Hepatocyte (in vitro differentiated cells): ENCODE results near the gene RASGRP3. TPM values are rescaled to one million over a fixed set of nuclear protein-coding genes. Genes with fewer than 3 reads are reported as not detected.

Source experiments
- DNase-seq: peaks from one replicate; pipeline ENCODE4 v3.0.0-alpha.2; 2016; ENCODE audit warnings: low spot score
- H2AFZ ChIP-seq: fragments of 200-600 bp; sonication (generic); 2 replicates; pipeline ENCODE4 v1.6.0; 2016; ENCODE audit warnings: antibody characterized with exemption, mild to moderate bottlenecking
- H3K27ac ChIP-seq: fragments of 200-600 bp; sonication (generic); 2 replicates; pipeline ENCODE4 v1.5.1; 2016; ENCODE audit warnings: mild to moderate bottlenecking
- H3K27me3 ChIP-seq: fragments of 200-600 bp; sonication (generic); 2 replicates; pipeline ENCODE4 v1.6.1; 2016
- H3K36me3 ChIP-seq: fragments of 200-600 bp; sonication (generic); replicated peaks from 2 replicates; pipeline ENCODE4 v1.5.1; 2016; ENCODE audit warnings: low read depth; ENCODE audit not compliant: insufficient read depth
- H3K4me1 ChIP-seq: fragments of 200-600 bp; sonication (generic); 2 replicates; pipeline ENCODE4 v1.5.1; 2016; ENCODE audit warnings: mild to moderate bottlenecking, moderate library complexity; ENCODE audit not compliant: insufficient read depth
- H3K4me2 ChIP-seq: fragments of 200-600 bp; sonication (generic); 2 replicates; pipeline ENCODE4 v1.6.0; 2016
- H3K4me3 ChIP-seq: fragments of 200-600 bp; sonication (generic); 2 replicates; pipeline ENCODE4 v1.5.1; 2016; ENCODE audit warnings: mild to moderate bottlenecking
- H3K79me2 ChIP-seq: fragments of 200-600 bp; sonication (generic); 2 replicates; pipeline ENCODE4 v1.6.0; 2017; ENCODE audit warnings: mild to moderate bottlenecking
- H3K9me2 ChIP-seq: fragments of 200-600 bp; sonication (generic); replicated peaks from 2 replicates; pipeline ENCODE4 v1.6.0; 2017; ENCODE audit warnings: mild to moderate bottlenecking; ENCODE audit not compliant: insufficient read depth
- H3K9me3 ChIP-seq: fragments of 200-600 bp; sonication (generic); 2 replicates; pipeline ENCODE4 v1.5.1; 2016; ENCODE audit warnings: low read depth, mild to moderate bottlenecking
- H4K20me1 ChIP-seq: fragments of 200-600 bp; sonication (generic); 2 replicates; pipeline ENCODE4 v1.6.0; 2016; ENCODE audit warnings: mild to moderate bottlenecking; ENCODE audit not compliant: insufficient read depth, poor library complexity, severe bottlenecking
- CTCF ChIP-seq: fragments of 200-600 bp; sonication (generic); IDR thresholded peaks from 2 replicates; pipeline ENCODE4 v1.5.1; 2016; ENCODE audit warnings: antibody characterized with exemption, mild to moderate bottlenecking; ENCODE audit not compliant: poor library complexity
- EZH2 ChIP-seq: fragments of 200-600 bp; sonication (generic); IDR thresholded peaks from 2 replicates; pipeline ENCODE4 v1.6.1; 2016; ENCODE audit warnings: antibody characterized with exemption, mild to moderate bottlenecking, borderline replicate concordance
- EZH2phosphoT487 ChIP-seq: fragments of 200-600 bp; sonication (generic); IDR thresholded peaks from one replicate; pipeline ENCODE4 v1.6.1; 2018; ENCODE audit warnings: antibody characterized with exemption, mild to moderate bottlenecking, low read depth, moderate library complexity; ENCODE audit not compliant: unreplicated experiment, severe bottlenecking
- WGBS: methylation state at CpG from one replicate; pipeline ENCODE4 v1.1.6; 2016; ENCODE audit warnings: low lambda C conversion rate; ENCODE audit errors: missing lambda C conversion rate; 5-methylcytosine and 5-hydroxymethylcytosine counted together
- polyA plus RNA-seq: library from polyadenylated mRNA; unstranded; fragments of >200 nt; fragmentation: Nextera tagmentation; extraction: Ambion mirVana; gene quantifications from 2 replicates; pipeline ENCODE4 v1.2.1, GENCODE V29; 2016
- total RNA-seq: library from RNA; depleted of rRNA; stranded (reverse); fragments of >200 nt; gene quantifications from 2 replicates; pipeline ENCODE4 v1.2.3, GENCODE V29; 2014

The RASGRP3 gene
- total and polyA plus RNA-seq, 2 experiments from 2014 or later = 1.7 to 8.6 TPM

- no peak overlapping the region for H3K27ac ChIP-seq
- WGBS = 85% methylated on average over 3 of the region's 3 CpGs
- no peak for DNase-seq
- H2AFZ ChIP-seq = no peak overlapping the region
- no peaks in the 10 kb centered on the region for H3K4me1 ChIP-seq
- no peak overlapping the region for H3K4me3 ChIP-seq
- H3K27me3 ChIP-seq = no peaks in the 10 kb centered on the region
- H4K20me1 ChIP-seq = no peaks in the 10 kb centered on the region
- H3K9me3 ChIP-seq = no peaks in the 10 kb centered on the region
- H3K79me2 ChIP-seq = no peaks in the 10 kb centered on the region
- no peak overlapping the region for H3K4me2 ChIP-seq
- H3K36me3 ChIP-seq = no peaks in the 10 kb centered on the region
- no peaks in the 10 kb centered on the region for H3K9me2 ChIP-seq
- TF ChIP-seq EZH2 (no peak), EZH2phosphoT487 (no peak), CTCF (no peak)
Measured at GRCh38 chr2:33531549-33532059, 55.2 kb downstream of the RASGRP3 start.

GRCh38 chr2:33532146-33532545 lies 55.7 kb downstream of the RASGRP3 start:
- no peaks in the 10 kb centered on the region for H3K27me3 ChIP-seq
- H3K36me3 ChIP-seq = no peaks in the 10 kb centered on the region
- no peak for TF ChIP-seq EZH2
- no peak for TF ChIP-seq EZH2phosphoT487
- no peak for TF ChIP-seq CTCF
- no peak overlapping the region for H2AFZ ChIP-seq
- no peak overlapping the region for H3K27ac ChIP-seq
- H4K20me1 ChIP-seq = no peaks in the 10 kb centered on the region
- H3K4me2 ChIP-seq = no peak overlapping the region
- no peaks in the 10 kb centered on the region for H3K9me2 ChIP-seq
- H3K4me1 ChIP-seq = no peaks in the 10 kb centered on the region
- no peaks in the 10 kb centered on the region for H3K9me3 ChIP-seq
- WGBS = 76% methylated on average over 8 of the region's 8 CpGs
- no peak overlapping the region for H3K4me3 ChIP-seq
- H3K79me2 ChIP-seq = no peaks in the 10 kb centered on the region
- no peak for DNase-seq

GRCh38 chr2:33532966-33533365 lies 56.5 kb downstream of the RASGRP3 start:
- Histone ChIP-seq H4K20me1 (no peaks in the 10 kb centered on the region), H3K36me3 (no peaks in the 10 kb centered on the region), H3K9me3 (no peaks in the 10 kb centered on the region), H3K4me2 (no peak overlapping the region), H3K27me3 (no peaks in the 10 kb centered on the region), H3K9me2 (no peaks in the 10 kb centered on the region), H3K4me1 (no peaks in the 10 kb centered on the region), H3K4me3 (no peak overlapping the region), H3K79me2 (no peaks in the 10 kb centered on the region), H3K27ac (no peak overlapping the region), H2AFZ (no peak overlapping the region)
- TF ChIP-seq EZH2phosphoT487 (no peak), CTCF (no peak), EZH2 (no peak)
- 90% methylated on average over 2 of the region's 2 CpGs for WGBS
- DNase-seq = no peak

- 83% methylated on average over 3 of the region's 3 CpGs for WGBS
- H3K27ac ChIP-seq = no peak overlapping the region
- H3K9me3 ChIP-seq = no peaks in the 10 kb centered on the region
- H3K9me2 ChIP-seq = no peaks in the 10 kb centered on the region
- H3K36me3 ChIP-seq = no peaks in the 10 kb centered on the region
- no peaks in the 10 kb centered on the region for H3K27me3 ChIP-seq
- no peak overlapping the region for H3K4me3 ChIP-seq
- H3K4me1 ChIP-seq = no peaks in the 10 kb centered on the region
- TF ChIP-seq EZH2 = no peak
- no peak for TF ChIP-seq CTCF
- no peak for TF ChIP-seq EZH2phosphoT487
- H3K4me2 ChIP-seq = no peak overlapping the region
- H2AFZ ChIP-seq = no peak overlapping the region
- DNase-seq = no peak
- no peaks in the 10 kb centered on the region for H4K20me1 ChIP-seq
- H3K79me2 ChIP-seq = no peaks in the 10 kb centered on the region
Measured at GRCh38 chr2:33535421-33535820, 59.0 kb downstream of the RASGRP3 start.
